Dendritic cell treated with granulocyte-macrophage colony-stimulating factor and Interleukin-4, amounts not matched to agents 40 ng/mL and 50 ng/mL, for 4 days (primary cell): ENCODE data around the gene ADAMTSL1.

Experiments
- H3K27ac Mint-ChIP-seq: one replicate; pipeline ENCODE4 v1.8.0; 2022; ENCODE audit warnings: mild to moderate bottlenecking, mixed read lengths
- H3K27me3 Mint-ChIP-seq: one replicate; pipeline ENCODE4 v1.8.0; 2022; ENCODE audit warnings: mild to moderate bottlenecking, mixed read lengths
- H3K36me3 Mint-ChIP-seq: one replicate; pipeline ENCODE4 v1.8.0; 2022; ENCODE audit warnings: low read depth, mixed read lengths
- H3K4me1 Mint-ChIP-seq: one replicate; pipeline ENCODE4 v1.8.0; 2022; ENCODE audit warnings: low read depth, mixed read lengths
- H3K4me3 Mint-ChIP-seq: one replicate; pipeline ENCODE4 v1.8.0; 2022; ENCODE audit warnings: mild to moderate bottlenecking, moderate library complexity, mixed read lengths
- H3K9me3 Mint-ChIP-seq: one replicate; pipeline ENCODE4 v1.8.0; 2022; ENCODE audit warnings: mixed read lengths
- intact Hi-C: fragments of 100-400 bp; cut with micrococcal nuclease; formaldehyde crosslinking; loops from one replicate; pipeline ENCODE4 v1.15.0; 2022

ADAMTSL1 gene

GRCh38 chr9:18672706-18673105, 198.8 kb downstream of the ADAMTSL1 start:
- Mint-ChIP-seq H3K36me3 (no peaks in the 10 kb centered on the region), H3K4me1 (no peaks in the 10 kb centered on the region), H3K4me3 (no peak overlapping the region), H3K27ac (no peak overlapping the region), H3K9me3 (no peaks in the 10 kb centered on the region), H3K27me3 (no peaks in the 10 kb centered on the region)
- intact Hi-C loops = no loop called here

DNA sequence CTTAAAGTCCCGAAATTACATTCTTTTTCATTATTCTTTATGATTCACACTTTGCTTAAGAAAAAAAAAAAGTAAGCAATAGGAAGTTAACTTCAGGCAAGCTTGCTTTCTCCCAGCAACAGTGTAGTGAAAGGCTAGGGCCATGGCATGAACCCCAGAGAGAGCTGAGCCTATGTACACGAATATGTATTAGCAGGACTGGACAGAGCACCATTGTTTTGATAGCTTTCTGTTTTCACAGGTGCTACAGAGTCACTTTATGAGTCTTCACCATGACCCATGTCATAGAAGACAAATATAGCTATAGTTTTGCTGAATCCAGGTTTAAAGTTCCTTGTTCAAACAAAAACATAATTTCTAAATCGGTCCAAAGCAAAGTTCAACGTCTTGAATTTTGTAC, 199.2 kb downstream of the ADAMTSL1 start:
- intact Hi-C loops = no loop called here
- Mint-ChIP-seq H3K9me3 (no peaks in the 10 kb centered on the region), H3K36me3 (no peaks in the 10 kb centered on the region), H3K27me3 (no peaks in the 10 kb centered on the region), H3K4me1 (no peaks in the 10 kb centered on the region), H3K27ac (no peak overlapping the region), H3K4me3 (no peak overlapping the region)

DNA sequence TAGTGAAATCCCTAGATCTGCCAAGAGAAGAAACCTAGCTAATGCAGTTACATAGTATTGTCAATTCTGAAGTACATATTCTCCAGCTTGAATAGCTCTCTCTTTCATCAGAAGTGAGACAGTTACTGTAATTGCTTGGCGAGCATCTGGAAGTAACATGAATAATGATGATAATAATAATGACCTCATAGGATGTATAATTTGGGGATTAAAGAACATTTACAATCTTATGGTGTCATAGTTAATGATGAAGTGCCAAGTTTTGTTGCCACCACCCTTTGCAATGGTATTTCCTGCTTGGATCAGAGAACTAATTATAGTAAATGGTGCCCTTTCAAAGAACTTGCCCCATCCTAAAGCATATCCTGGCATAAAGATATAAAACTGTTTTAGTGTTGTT, 201.4 kb downstream of the ADAMTSL1 start:
- intact Hi-C loops = no loop called here
- Mint-ChIP-seq H3K36me3 (no peaks in the 10 kb centered on the region), H3K9me3 (no peaks in the 10 kb centered on the region), H3K4me1 (no peaks in the 10 kb centered on the region), H3K27ac (no peak overlapping the region), H3K4me3 (no peak overlapping the region), H3K27me3 (no peaks in the 10 kb centered on the region)

DNA sequence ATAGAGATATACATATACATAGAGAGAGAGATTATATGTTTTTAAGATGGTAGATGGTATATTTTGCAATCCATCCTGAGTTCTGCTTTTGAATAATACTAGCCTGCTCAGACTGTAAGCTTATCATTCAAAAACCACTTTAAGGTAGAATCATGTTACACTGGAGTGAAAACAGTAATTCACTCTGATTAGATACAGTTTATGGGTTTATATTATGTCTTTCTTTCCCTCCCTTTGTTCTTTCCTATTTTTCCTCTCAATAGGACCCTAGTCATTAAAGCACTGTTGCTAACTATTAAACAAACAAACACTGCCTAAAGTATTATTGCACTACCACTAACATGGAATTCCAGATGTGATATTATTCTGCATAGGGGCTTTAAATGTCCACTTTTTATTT, 202.0 kb downstream of the ADAMTSL1 start:
- Mint-ChIP-seq H3K36me3 (no peaks in the 10 kb centered on the region), H3K27me3 (no peaks in the 10 kb centered on the region), H3K27ac (no peak overlapping the region), H3K9me3 (no peaks in the 10 kb centered on the region), H3K4me3 (no peak overlapping the region), H3K4me1 (no peaks in the 10 kb centered on the region)
- intact Hi-C loops = no loop called here

DNA sequence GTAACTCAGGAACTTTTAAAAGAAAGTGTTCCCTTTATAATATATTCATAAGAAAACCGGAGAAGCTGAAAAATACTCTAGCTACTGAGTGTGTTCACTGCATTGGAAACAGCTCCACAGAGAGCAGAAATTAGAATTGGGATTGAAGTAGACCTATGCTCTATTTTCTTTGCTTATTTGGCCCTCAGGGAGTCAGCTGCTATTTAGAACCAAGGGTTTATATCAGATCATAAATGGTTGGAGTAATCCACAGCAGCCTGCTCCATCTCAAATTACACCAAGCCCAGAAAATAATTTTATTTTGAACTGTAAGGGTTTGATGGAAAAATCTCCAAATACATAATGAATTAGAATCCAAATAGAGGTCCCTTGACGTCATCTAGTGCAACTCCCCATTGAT, 202.6 kb downstream of the ADAMTSL1 start:
- no peaks in the 10 kb centered on the region for H3K27me3 Mint-ChIP-seq
- no peaks in the 10 kb centered on the region for H3K4me1 Mint-ChIP-seq
- H3K9me3 Mint-ChIP-seq = no peaks in the 10 kb centered on the region
- H3K36me3 Mint-ChIP-seq = no peaks in the 10 kb centered on the region
- intact Hi-C loops = no loop called here
- H3K27ac Mint-ChIP-seq = no peak overlapping the region
- H3K4me3 Mint-ChIP-seq = no peak overlapping the region

- Mint-ChIP-seq H3K27me3 (no peaks in the 10 kb centered on the region), H3K9me3 (no peaks in the 10 kb centered on the region), H3K36me3 (no peaks in the 10 kb centered on the region), H3K27ac (no peak overlapping the region), H3K4me3 (no peak overlapping the region), H3K4me1 (no peaks in the 10 kb centered on the region)
- intact Hi-C loops = no loop called here
Observed at GRCh38 chr9:18678821-18679590, 205.1 kb downstream of the ADAMTSL1 start.

DNA sequence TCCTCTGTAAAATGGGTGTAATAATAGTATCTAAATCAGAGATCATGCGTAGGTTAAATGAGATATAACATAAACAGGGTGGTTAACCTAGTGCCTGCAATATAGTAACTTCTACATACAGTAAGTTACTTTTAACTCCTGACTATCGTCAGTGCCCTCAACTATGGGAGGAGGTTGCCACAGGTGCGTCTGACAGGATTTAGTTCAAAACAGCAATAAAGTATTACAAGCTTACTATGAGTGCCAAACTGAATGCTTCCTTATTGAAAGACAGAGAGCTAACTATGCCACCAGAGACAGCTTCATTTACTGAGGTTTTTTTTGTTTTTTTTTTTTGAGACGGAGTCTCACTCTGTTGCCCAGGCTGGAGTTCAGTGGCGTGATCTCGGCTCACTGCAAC, 209.0 kb downstream of the ADAMTSL1 start:
- H3K36me3 Mint-ChIP-seq = no peaks in the 10 kb centered on the region
- H3K27me3 Mint-ChIP-seq = no peaks in the 10 kb centered on the region
- H3K9me3 Mint-ChIP-seq = no peaks in the 10 kb centered on the region
- no peaks in the 10 kb centered on the region for H3K4me1 Mint-ChIP-seq
- no peak overlapping the region for H3K4me3 Mint-ChIP-seq
- no peak overlapping the region for H3K27ac Mint-ChIP-seq
- intact Hi-C loops = no loop called here

GRCh38 chr9:18683312-18683711, 209.4 kb downstream of the ADAMTSL1 start:
- intact Hi-C loops = no loop called here
- Mint-ChIP-seq H3K36me3 (no peaks in the 10 kb centered on the region), H3K4me1 (no peaks in the 10 kb centered on the region), H3K27ac (no peak overlapping the region), H3K9me3 (no peaks in the 10 kb centered on the region), H3K27me3 (no peaks in the 10 kb centered on the region), H3K4me3 (no peak overlapping the region)

DNA sequence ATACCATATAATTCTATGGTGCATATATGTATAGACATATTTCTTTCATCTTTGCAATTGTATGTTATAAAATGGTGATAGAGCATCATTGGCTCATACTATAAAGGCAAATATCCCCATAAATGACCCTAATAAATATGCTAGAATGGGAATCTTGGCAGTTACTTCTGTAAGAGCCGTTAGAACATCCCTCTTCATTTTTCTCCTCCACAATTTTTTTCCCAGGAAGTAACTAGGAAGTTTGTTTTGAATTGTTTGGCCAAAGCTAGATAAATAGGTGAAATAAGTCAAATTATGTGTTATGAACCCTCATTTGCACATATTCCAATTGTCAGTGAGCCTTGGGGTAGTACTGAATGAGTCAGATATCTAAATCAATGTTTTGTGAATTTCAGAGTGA, 209.9 kb downstream of the ADAMTSL1 start:
- Mint-ChIP-seq H3K27ac (no peak overlapping the region), H3K4me3 (no peak overlapping the region), H3K9me3 (no peaks in the 10 kb centered on the region), H3K4me1 (no peaks in the 10 kb centered on the region), H3K27me3 (no peaks in the 10 kb centered on the region), H3K36me3 (no peaks in the 10 kb centered on the region)
- intact Hi-C loops = no loop called here

GRCh38 chr9:18684593-18685317, 210.8 kb downstream of the ADAMTSL1 start:
- intact Hi-C loops = no loop called here
- no peak overlapping the region for H3K4me3 Mint-ChIP-seq
- no peaks in the 10 kb centered on the region for H3K36me3 Mint-ChIP-seq
- no peak overlapping the region for H3K27ac Mint-ChIP-seq
- no peaks in the 10 kb centered on the region for H3K9me3 Mint-ChIP-seq
- H3K4me1 Mint-ChIP-seq = no peaks in the 10 kb centered on the region
- H3K27me3 Mint-ChIP-seq = no peaks in the 10 kb centered on the region

DNA sequence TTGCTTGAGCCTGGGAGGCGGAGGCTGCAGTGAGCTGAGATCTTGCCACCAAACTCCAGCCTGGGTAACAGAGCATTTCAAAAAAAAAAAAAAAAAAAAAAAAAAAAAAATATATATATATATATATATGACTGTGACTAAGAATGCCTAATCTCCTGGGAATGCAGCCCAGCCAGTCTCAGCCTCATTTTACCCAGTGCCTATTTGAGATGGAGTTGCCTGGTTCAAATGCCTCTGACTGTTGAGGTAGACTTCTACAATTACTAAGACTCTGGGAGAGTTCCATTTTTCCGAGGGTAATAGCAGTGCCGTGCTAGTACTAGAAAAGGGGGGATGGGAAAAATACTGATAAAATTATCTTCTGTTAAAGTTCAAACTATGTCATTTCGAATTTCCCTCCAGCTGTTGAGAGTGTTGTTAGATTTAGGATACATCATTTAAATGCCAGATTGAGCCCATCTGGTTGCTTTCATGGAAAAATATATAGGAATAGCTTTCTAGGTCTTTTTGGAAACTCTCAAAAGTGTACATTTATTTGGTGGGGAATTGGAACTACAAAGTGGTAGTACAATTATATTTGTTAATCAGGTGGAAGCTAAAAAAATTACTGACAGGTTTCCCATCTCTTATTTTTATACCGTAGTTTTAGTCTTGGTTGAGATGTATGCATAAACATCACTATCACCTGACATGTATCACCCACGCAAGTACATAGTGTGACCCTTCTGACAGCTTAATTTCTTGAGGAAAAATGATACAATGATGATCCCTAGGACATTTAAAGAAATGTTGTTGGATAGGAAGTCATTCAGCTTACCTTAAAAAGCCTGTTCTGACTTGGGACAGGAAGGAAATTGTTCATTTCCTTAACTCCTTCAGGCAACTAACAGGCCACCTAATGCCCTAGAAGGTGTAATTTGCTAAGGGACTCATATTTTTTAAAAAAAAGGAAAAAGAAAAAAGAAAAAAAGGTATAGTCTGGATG, 214.9 kb downstream of the ADAMTSL1 start:
- Mint-ChIP-seq H3K27ac (no peak overlapping the region), H3K36me3 (no peaks in the 10 kb centered on the region), H3K4me3 (no peak overlapping the region), H3K27me3 (no peaks in the 10 kb centered on the region), H3K9me3 (peaks cover 5% of the 10 kb centered on the region), H3K4me1 (no peaks in the 10 kb centered on the region)
- intact Hi-C loops = no loop called here

- Mint-ChIP-seq H3K4me1 (no peaks in the 10 kb centered on the region), H3K27ac (no peak overlapping the region), H3K9me3 (peaks cover 15% of the 10 kb centered on the region), H3K27me3 (no peaks in the 10 kb centered on the region), H3K36me3 (no peaks in the 10 kb centered on the region), H3K4me3 (no peak overlapping the region)
- intact Hi-C loops = no loop called here
Observed at GRCh38 chr9:18689921-18690320, 216.0 kb downstream of the ADAMTSL1 start.

- Mint-ChIP-seq H3K27ac (no peak overlapping the region), H3K4me1 (no peaks in the 10 kb centered on the region)
Observed at GRCh38 chr9:18692268-18692667, 218.3 kb downstream of the ADAMTSL1 start.

DNA sequence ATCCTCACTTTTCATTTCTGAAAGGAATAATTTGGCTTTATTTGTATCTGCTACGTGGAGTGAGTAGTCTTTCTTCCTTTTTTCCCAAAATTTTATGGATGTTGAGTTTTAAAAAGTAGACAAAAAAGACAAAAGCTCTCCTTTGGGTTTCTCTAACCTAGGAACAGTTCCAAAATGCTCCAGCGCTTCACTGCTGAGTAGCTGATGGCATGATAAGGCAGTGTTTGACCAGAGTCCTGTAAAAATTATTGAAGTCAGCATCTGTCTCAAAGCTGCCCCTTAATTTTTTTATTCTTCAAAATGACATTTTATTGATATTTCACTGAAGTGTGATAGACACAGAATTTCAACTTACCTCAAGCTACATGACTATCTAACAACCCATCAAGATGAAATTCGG, 219.0 kb downstream of the ADAMTSL1 start:
- Mint-ChIP-seq H3K9me3 (peaks cover 31% of the 10 kb centered on the region), H3K27ac (no peak overlapping the region), H3K4me1 (no peaks in the 10 kb centered on the region), H3K27me3 (no peaks in the 10 kb centered on the region), H3K4me3 (no peak overlapping the region), H3K36me3 (no peaks in the 10 kb centered on the region)
- intact Hi-C loops = no loop called here

More at GRCh38 chr9:18692268-18692667, 218.3 kb downstream of the ADAMTSL1 start:
- Mint-ChIP-seq H3K4me3 (no peak overlapping the region), H3K9me3 (peaks cover 31% of the 10 kb centered on the region), H3K27me3 (no peaks in the 10 kb centered on the region), H3K36me3 (no peaks in the 10 kb centered on the region)
- intact Hi-C loops = no loop called here
